GM12878 (cell line): ENCODE data around the gene RAB28. TPM values are rescaled to one million over a fixed set of nuclear protein-coding genes. Genes with fewer than 3 reads are reported as not detected.
A peak's percentile ranks its signal among the peaks of the same experiment; 100 is the strongest.

Experiments used
- ATAC-seq: fragments of 200-7000 bp; cut with Tn5 transposase; 3 replicates; pipeline ENCODE4 v1.9.1; 2020; ENCODE audit warnings: mild to moderate bottlenecking, moderate library complexity
- BruUV-seq: library from RNA; stranded (reverse); fragments of 400-500 nt; replicated peaks from 2 replicates; lab custom pipeline; 2021; lab: Mats Ljungman, UMichigan
- CTCF ChIA-PET: fragments of 300-600 bp; sonication (Branson Sonifier 250); formaldehyde crosslinking; extraction: SDS; loops from one replicate; lab custom pipeline; 2021; ENCODE audit warnings: inconsistent platforms; lab: Yijun Ruan, JAX
- POLR2A ChIA-PET: fragments of 350-600 bp; formaldehyde crosslinking; extraction: SDS; loops from one replicate; lab custom pipeline; 2021; ENCODE audit warnings: inconsistent platforms; lab: Charles Lee
- RAD21 ChIA-PET: fragments of 300-600 bp; sonication (Branson Sonifier 250); formaldehyde crosslinking; loops from one replicate; lab custom pipeline; 2023; ENCODE audit warnings: antibody characterized with exemption; ENCODE audit not compliant: unreplicated experiment; lab: Charles Lee
- SMC1A ChIA-PET: fragments of 300-600 bp; sonication (Branson Sonifier 250); formaldehyde crosslinking; loops from one replicate; lab custom pipeline; 2023; ENCODE audit not compliant: unreplicated experiment, uncharacterized antibody; lab: Charles Lee
- DNase-seq: peaks from one replicate; pipeline ENCODE4 v3.0.0-alpha.2; 2011; ENCODE audit warnings: low read depth, low spot score
- FAIRE-seq: peaks from 3 replicates; lab custom pipeline; 2011; peaks lifted over from hg19 to GRCh38; lab: Jason Lieb, UNC
- H2AFZ ChIP-seq: 2 replicates; pipeline ENCODE4 v1.6.0; 2011; ENCODE audit warnings: low read depth, low read length, control low read depth; ENCODE audit not compliant: control insufficient read depth
- H3K27ac ChIP-seq: 2 replicates; pipeline ENCODE4 v1.5.1; 2011; ENCODE audit warnings: control low read depth; ENCODE audit not compliant: control insufficient read depth, insufficient read depth
- H3K27me3 ChIP-seq, 2 experiments: replicated peaks in 1 of 2; 2 replicates each; pipeline versions ENCODE4 v1.6.0 to v1.6.1; 2011; ENCODE audit warnings: low read length in 1 of 2; ENCODE audit not compliant: control insufficient read depth in 2 of 2, insufficient read depth in 2 of 2
- H3K36me3 ChIP-seq, 2 experiments: 2 replicates each; pipeline ENCODE4 v1.5.1; 2011; ENCODE audit warnings: low read length in 1 of 2; ENCODE audit not compliant: control insufficient read depth in 2 of 2, insufficient read depth in 2 of 2
- H3K4me1 ChIP-seq: 2 replicates; pipeline ENCODE4 v1.6.1; 2011; ENCODE audit warnings: mild to moderate bottlenecking, low read length, moderate library complexity, mixed read lengths; ENCODE audit not compliant: control insufficient read depth, insufficient read depth
- H3K4me2 ChIP-seq: 2 replicates; pipeline ENCODE4 v1.6.0; 2011; ENCODE audit warnings: control low read depth; ENCODE audit not compliant: control insufficient read depth, insufficient read depth
- H3K4me3 ChIP-seq: fragments of 200-600 bp; sonication (generic); 2 replicates; pipeline ENCODE4 v1.5.1; 2016
- H3K79me2 ChIP-seq: 2 replicates; pipeline ENCODE4 v1.6.0; 2011; ENCODE audit warnings: low read length; ENCODE audit not compliant: control insufficient read depth, insufficient read depth
- H3K9ac ChIP-seq: 2 replicates; pipeline ENCODE4 v1.8.0; 2011; ENCODE audit warnings: low read length, control low read depth, mixed read lengths; ENCODE audit not compliant: control insufficient read depth, insufficient read depth
- H3K9me3 ChIP-seq: replicated peaks from 3 replicates; pipeline ENCODE4 v1.5.1; 2011; ENCODE audit warnings: mild to moderate bottlenecking, low read length; ENCODE audit not compliant: control insufficient read depth, insufficient read depth
- H4K20me1 ChIP-seq: 2 replicates; pipeline ENCODE4 v1.6.0; 2011; ENCODE audit not compliant: control insufficient read depth, insufficient read depth
- CBFB ChIP-seq: IDR thresholded peaks from 2 replicates; pipeline ENCODE4 v1.6.1; 2016; ENCODE audit warnings: antibody characterized with exemption, low read depth
- CHD1 ChIP-seq: IDR thresholded peaks from 2 replicates; pipeline ENCODE4 v1.6.1; 2012; ENCODE audit warnings: low read depth, low read length, improper control_type of control experiment
- CHD2 ChIP-seq: IDR thresholded peaks from 2 replicates; pipeline ENCODE4 v1.6.1; 2011; ENCODE audit warnings: low read depth, low read length, improper control_type of control experiment, borderline replicate concordance
- ESRRA ChIP-seq: IDR thresholded peaks from 2 replicates; pipeline ENCODE4 v1.6.1; 2012; ENCODE audit warnings: mild to moderate bottlenecking, low read length, improper control_type of control experiment
- ETV6 ChIP-seq, 2 experiments: fragments of 450-650 bp in 1 of 2; IDR thresholded peaks in 1 of 2; conservative IDR thresholded peaks in 1 of 2; 2 replicates each; pipeline ENCODE4 v1.6.1; 2014; ENCODE audit warnings: antibody characterized with exemption in 1 of 2, borderline replicate concordance in 1 of 2, low read depth in 1 of 2, mild to moderate bottlenecking in 1 of 2, moderate library complexity in 1 of 2
- HSF1 ChIP-seq: fragments of 150-350 bp; IDR thresholded peaks from 2 replicates; pipeline ENCODE4 v1.6.1; 2014; ENCODE audit warnings: mild to moderate bottlenecking, low read depth, low read length
- IKZF2 ChIP-seq, 2 experiments: fragments of 450-650 bp; IDR thresholded peaks; 2 replicates each; pipeline ENCODE4 v1.6.1; 2017; ENCODE audit warnings: mild to moderate bottlenecking in 2 of 2, moderate library complexity in 2 of 2
- MEF2B ChIP-seq: fragments of 450-650 bp; IDR thresholded peaks from 2 replicates; pipeline ENCODE4 v1.6.1; 2018; ENCODE audit warnings: mild to moderate bottlenecking, moderate library complexity; ENCODE audit not compliant: partially characterized antibody, poor library complexity, severe bottlenecking
- POLR2AphosphoS5 ChIP-seq: IDR thresholded peaks from 2 replicates; pipeline ENCODE4 v1.6.1; 2011; ENCODE audit warnings: mild to moderate bottlenecking, low read length, inconsistent platforms
- STAT1 ChIP-seq: fragments of 450-650 bp; conservative IDR thresholded peaks from 2 replicates; pipeline ENCODE4 v1.6.1; 2014; ENCODE audit warnings: antibody characterized with exemption, mild to moderate bottlenecking
- SUZ12 ChIP-seq: fragments of 200-600 bp; sonication (generic); IDR thresholded peaks from one replicate; pipeline ENCODE4 v1.6.1; 2018; ENCODE audit warnings: antibody characterized with exemption, mild to moderate bottlenecking; ENCODE audit not compliant: unreplicated experiment
- ZNF274 ChIP-seq: IDR thresholded peaks from one replicate; pipeline ENCODE4 v1.8.0; 2011; ENCODE audit not compliant: insufficient read length, insufficient read depth
- WGBS: methylation state at CpG from one replicate; pipeline ENCODE4 v1.1.6; 2016; ENCODE audit warnings: low lambda C conversion rate; ENCODE audit not compliant: insufficient replicate concordance, insufficient coverage; ENCODE audit errors: missing lambda C conversion rate; 5-methylcytosine and 5-hydroxymethylcytosine counted together
- in situ Hi-C: fragments of 300-500 bp; cut with MboI; formaldehyde crosslinking; loops from 9 replicates; pipeline ENCODE4 v1.14.3; 2018; ENCODE audit warnings: mixed read lengths
- intact Hi-C: fragments of 100-400 bp; cut with micrococcal nuclease; formaldehyde crosslinking; loops from one replicate; pipeline ENCODE4 v1.14.2; 2022; ENCODE audit not compliant: unreplicated experiment
- polyA plus RNA-seq, 11 experiments: library from polyadenylated mRNA; depleted of rRNA in 4 of 11; unstranded in 6 of 11; stranded (reverse) in 5 of 11; fragments of >200 nt; fragmentation: Nextera tagmentation in 4 of 11; fragmentation: Illumina TruSeq in 1 of 11; extraction: Ambion mirVana in 4 of 11; extraction: Trizol in 1 of 11; gene quantifications; 1 replicate in 1 of 11; 2 replicates in 10 of 11; pipeline versions ENCODE4 v1.2.1 to v1.2.3, GENCODE V29; 2011 to 2016; ENCODE audit warnings: inconsistent platforms in 2 of 11, missing spikeins in 2 of 11, low read depth in 1 of 11
- total RNA-seq, 4 experiments: library from RNA; depleted of rRNA in 3 of 4; stranded (reverse); fragments of >200 nt in 3 of 4; fragmentation: Illumina TruSeq in 1 of 4; extraction: Trizol in 1 of 4; gene quantifications; 2 replicates each; pipeline versions ENCODE4 v1.2.1 to v1.2.3, GENCODE V29; 2013 to 2021
- TF ChIP-seq, protein P1 (sequence below): IDR thresholded peaks from 2 replicates; pipeline ENCODE4 v1.6.1; 2012; ENCODE audit warnings: low read depth, low read length, improper control_type of control experiment

Gene RAB28
- total and polyA plus RNA-seq, 10 of the 15 experiments (the other 5 are each of a cell fraction or from before 2014, with no cell fraction given): 5.8 to 29.3 (median 16.9) TPM

- no peak for TF ChIP-seq CHD2
- no peak for TF ChIP-seq POLR2AphosphoS5
- TF ChIP-seq IKZF2 (IDR thresholded peaks at IDR 0.05): peak; percentile 12 to 47; a peak in 1 of 4 replicates
- TF ChIP-seq, all 136 proteins: peak for 8
Observed at GRCh38 chr4:13386405-13387107, 97.6 kb downstream of the RAB28 start (continued).

DNA sequence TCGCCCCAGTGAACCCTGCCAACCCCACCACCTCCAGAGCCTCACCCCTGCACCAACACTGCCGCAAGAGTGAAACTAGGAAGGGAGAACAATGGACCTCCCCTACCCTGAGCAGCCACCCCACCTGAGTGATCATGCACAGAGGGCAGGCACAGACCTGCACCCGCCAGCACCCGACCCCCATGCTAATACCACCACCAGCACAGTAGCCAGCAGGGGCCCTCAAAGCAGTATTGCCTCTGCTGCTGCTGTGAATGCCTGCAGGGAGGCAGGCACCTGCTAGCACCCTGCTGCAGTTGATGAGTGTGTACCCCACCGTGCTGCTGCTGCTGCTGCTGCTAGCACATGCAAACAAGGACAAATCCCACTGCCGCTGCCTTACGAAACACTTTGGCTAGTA lies 100.1 kb downstream of the RAB28 start:
- Histone ChIP-seq H3K9me3 (peaks cover 3% of the 10 kb centered on the region; the same call in 2 of the 3 replicates), H3K4me1 (no peaks in the 10 kb centered on the region), H3K79me2 (no peaks in the 10 kb centered on the region; the same call in 1 of the 2 replicates), H3K36me3 (peaks cover 0 to 2% of the 10 kb centered on the region in 2 experiments; a peak in 2 of 4 replicates), H3K27ac (no peak overlapping the region), H3K27me3 (no peaks in the 10 kb centered on the region), H3K9ac (no peak overlapping the region), H4K20me1 (no peaks in the 10 kb centered on the region), H2AFZ (no peak overlapping the region), H3K4me2 (no peak overlapping the region), H3K4me3 (no peak overlapping the region)
- in situ Hi-C loops: no loop called here
- ChIA-PET CTCF (no interaction called here), SMC1A (no interaction called here), RAD21 (no interaction called here), POLR2A (no interaction called here)
- DNase-seq (no peak), FAIRE-seq (no peak), ATAC-seq (no peak)
- no TSS peak for BruUV-seq
- WGBS: 98% methylated on average over 7 of the region's 7 CpGs
- TF ChIP-seq SUZ12 (no peak), MEF2B (no peak), HSF1 (no peak), CHD1 (no peak), CBFB (no peak), ZNF274 (no peak), ETV6 (conservative IDR thresholded peaks at IDR 0.05 in 1 of 2, IDR thresholded peaks at IDR 0.05 in 1 of 2; ENCODE audit: borderline replicate concordance in 1 of 2, low read depth in 1 of 2) (no peak), STAT1 (no peak), ESRRA (no peak)
- TF ChIP-seq, protein P1, sequence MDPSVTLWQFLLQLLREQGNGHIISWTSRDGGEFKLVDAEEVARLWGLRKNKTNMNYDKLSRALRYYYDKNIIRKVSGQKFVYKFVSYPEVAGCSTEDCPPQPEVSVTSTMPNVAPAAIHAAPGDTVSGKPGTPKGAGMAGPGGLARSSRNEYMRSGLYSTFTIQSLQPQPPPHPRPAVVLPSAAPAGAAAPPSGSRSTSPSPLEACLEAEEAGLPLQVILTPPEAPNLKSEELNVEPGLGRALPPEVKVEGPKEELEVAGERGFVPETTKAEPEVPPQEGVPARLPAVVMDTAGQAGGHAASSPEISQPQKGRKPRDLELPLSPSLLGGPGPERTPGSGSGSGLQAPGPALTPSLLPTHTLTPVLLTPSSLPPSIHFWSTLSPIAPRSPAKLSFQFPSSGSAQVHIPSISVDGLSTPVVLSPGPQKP: no peak
- intact Hi-C loops: no loop called here
